KBM-7 (cell line): ENCODE results near the gene LDLRAD4.

Source experiments
- DNase-seq: peaks from one replicate; pipeline ENCODE4 v3.0.0-alpha.2; 2015
- in situ Hi-C: fragments of 300-500 bp; cut with MboI; formaldehyde crosslinking; loops from 2 replicates; pipeline ENCODE4 v1.14.3; 2020; ENCODE audit warnings: low sequenced_read_pairs, low pct_unique_long_range_greater_than_20kb, mixed read lengths

LDLRAD4 gene

DNA sequence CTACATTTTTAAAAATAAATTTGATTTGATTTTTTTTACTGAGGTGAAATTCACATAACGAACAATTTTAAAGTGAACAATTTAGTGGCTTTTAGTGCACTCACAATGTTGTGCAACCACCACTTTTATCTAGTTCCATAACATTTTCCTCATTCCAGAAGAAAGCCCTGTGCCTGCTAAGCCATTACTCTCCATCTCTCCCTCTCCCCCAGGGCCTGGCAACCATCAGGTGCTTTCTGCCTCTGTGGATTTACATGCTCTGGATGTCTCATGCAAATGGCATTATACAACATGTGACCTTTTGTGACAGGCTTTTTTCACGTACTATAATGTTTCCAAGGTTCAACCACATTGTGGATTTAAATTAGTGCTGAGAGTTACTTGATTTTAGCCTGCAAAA, 19.9 kb upstream of the LDLRAD4 start:
- DNase-seq = no peak
- in situ Hi-C loops = no loop called here

DNA sequence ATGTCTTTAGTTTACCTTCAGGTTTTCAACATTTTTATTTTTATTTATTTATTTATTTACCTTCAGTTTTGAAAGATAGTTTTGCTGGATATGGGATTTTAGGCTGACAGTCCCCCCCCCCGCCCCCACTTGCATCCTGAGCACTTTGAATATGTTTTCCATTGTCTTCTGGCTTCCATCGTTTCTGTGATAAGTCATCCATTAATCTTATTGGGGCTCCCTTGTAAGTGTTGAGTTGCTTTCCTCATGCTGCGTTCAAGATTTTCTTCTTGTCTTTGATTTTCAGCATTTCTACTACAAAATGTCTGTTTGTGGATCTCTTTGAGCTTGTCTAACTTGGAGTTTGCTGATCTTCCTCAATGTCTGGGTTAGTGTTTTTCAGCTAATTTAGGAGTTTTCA, 19.4 kb upstream of the LDLRAD4 start:
- DNase-seq = no peak
- in situ Hi-C loops = no loop called here

DNA sequence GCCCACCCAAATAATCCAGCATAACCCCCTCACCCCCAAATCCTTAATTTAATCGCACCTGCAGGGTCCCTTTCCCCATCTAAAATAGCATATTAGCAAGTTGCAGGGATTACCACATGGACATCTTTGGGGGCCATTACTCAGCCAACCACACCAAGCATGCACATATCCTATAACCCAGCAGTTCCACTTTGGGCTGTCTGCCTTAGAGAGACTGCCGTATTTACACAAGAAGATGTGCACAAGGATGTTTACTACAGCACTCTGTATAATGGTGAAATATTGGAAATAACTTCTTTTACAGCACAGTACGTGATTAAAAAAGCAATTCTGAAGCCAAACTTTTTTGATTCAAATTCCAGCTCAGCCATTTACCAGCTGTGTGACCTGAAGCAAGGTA, 17.3 kb upstream of the LDLRAD4 start:
- in situ Hi-C loops = no loop called here

DNA sequence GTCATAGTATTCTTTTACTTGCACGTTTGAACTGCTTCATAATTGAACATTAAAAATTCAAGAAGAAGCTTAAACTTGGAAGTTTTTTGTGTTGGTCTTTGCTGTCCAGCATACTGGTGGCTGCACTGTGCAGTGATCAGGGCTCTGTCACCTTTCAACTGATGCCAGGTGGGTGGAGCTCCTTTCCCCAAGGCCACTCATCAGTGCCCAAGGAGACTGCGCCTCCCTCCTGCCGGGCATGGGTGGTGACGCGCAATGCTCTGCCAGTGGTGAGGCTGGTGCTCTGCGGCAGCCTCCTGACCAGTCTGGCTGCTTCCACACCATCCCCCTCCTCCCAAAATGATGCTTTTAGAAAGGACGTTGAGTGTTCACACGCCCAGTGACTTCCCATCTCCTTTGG, 16.0 kb upstream of the LDLRAD4 start:
- in situ Hi-C loops = no loop called here
- DNase-seq = no peak

More for the DNA sequence above, 17.3 kb upstream of the LDLRAD4 start:
- no peak for DNase-seq

DNA sequence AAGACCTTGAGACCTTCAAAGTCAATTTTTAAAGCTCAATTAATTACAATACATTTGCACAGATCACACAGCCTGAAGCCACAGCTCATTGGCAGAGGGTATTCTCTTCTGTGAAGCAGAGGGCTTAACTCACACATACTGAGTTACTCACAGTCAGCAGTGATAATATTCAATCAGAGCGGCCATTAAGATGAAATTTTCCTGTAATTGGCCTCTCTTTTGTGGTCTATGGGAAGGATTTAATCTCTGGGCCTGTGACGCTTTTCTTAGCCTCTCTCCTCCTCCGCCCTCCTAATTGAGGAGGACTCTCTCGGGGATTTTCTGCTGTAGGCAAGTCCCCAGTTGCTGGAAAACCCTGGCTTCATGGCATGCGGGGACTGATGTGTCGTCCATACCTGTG, 12.3 kb upstream of the LDLRAD4 start:
- no peak for DNase-seq
- in situ Hi-C loops = no loop called here

DNA sequence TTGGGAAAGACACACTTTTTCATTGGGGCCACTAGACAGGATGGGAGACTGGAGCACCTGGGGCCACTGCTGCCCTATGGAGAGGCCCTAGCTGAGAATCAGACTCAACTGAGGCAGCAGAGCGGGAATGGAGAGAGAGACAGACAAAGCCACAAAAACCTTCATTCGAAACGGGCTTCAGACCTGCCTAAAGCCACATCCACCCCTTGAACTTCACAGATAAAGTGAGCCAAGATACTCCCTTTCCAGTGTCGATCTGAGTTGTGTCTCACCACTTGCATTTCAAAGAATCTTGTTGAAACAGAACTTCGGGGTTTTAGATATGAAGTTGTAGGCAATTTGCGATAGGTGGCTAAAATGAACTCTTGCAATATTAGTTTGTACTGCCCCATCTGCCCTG, 11.3 kb upstream of the LDLRAD4 start:
- DNase-seq = no peak
- in situ Hi-C loops = no loop called here

DNA sequence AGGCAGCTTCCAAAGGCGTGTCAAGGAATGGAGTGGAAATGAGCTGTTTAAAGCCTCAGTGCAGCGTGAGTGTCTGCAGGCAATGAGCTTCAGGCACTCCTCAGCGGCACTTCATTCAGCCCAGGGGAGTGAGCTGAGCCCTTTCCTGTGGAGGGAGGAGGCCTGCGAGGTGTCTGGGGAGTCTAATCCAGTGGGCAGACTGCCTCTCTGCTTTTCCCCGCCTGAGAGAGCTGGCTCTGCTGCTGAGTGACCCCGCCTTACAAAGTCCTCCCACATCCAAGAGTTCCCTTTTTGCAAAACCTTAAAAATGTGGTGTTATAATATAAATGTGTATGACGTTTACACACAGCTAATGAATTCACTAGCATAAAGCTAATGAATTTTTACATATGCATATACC, 7.0 kb upstream of the LDLRAD4 start:
- in situ Hi-C loops = no loop called here

DNA sequence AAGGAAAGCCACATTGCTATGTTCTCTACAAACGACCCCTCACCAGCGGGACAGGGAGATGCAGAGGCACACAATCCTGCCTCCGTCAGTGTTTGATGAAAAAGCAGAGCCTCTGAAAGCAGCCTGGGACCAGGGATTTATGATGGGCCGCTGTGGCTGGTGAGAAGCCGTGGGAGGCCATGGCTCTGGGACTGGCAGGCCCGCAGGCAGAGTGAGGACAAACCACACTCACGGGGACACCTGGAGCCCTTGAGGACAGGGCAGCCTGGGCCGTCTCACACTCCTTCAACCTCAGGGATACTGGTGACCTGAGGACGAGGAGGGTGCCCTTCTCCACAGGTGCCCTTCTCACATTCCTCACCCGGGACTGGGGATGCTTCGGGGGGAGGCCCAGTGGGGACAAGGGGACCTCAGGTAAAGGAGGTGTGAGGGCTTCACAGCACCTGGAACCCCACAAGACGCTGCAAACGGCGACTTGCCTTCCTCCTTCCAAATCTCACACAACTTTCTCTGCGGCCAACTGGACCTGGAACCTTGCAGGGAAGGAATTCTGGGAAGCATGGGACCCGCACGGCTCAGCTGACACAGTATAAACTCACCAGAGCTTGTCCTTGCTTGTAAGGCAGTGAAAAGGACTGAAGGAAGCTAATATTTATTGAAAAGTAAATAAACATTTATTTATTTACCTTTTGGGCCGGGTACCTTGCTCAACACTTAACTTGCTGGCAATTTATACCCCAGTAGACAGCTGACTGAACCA, 5.3 kb upstream of the LDLRAD4 start:
- DNase-seq = no peak
- in situ Hi-C loops = no loop called here

More for the DNA sequence above, 7.0 kb upstream of the LDLRAD4 start:
- DNase-seq = peak; percentile 78

DNA sequence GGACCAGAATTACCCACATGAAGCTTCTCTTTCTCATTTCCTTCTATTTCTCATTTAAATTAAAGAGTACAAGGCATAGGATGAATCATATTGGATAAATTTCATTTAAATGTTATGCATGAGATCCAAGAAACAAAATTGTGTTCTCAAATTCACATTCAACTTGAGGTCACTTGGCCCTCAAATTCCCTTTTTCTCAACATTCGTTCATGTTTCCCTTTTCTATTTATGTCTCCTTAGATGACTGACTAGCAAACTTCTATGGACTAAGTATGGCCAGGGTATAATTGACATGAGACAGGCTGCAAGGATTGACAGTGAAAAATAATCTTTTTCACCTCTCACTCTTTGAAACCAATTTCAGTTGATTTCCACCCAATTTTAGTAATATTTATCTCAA, 4.0 kb upstream of the LDLRAD4 start:
- in situ Hi-C loops = no loop called here
- no peak for DNase-seq

DNA sequence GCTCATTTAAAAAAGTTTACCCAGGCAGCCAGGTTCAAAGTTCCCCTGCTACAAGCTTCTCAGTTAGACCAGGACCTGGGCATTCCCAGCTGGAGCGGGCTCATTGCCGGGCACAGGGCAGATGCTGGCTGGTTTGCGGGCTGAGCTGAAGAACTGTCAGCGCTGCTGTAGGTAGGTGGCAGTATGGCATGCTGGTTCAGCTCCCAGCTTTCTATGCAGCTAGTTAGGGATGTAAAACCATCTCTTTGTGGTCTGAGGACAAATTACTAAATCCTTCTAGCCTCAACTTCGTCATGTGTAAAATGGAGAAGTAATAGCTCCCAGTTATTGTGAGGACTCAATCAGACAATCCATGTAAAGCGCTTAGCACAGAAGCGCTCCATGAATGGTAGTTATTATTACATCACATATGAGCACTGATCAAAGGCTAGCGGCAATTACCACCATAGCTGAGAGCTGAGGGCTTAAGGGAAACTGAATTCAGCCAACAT, 2.4 kb upstream of the LDLRAD4 start:
- DNase-seq = peak; percentile 85
- in situ Hi-C loops = no loop called here

DNA sequence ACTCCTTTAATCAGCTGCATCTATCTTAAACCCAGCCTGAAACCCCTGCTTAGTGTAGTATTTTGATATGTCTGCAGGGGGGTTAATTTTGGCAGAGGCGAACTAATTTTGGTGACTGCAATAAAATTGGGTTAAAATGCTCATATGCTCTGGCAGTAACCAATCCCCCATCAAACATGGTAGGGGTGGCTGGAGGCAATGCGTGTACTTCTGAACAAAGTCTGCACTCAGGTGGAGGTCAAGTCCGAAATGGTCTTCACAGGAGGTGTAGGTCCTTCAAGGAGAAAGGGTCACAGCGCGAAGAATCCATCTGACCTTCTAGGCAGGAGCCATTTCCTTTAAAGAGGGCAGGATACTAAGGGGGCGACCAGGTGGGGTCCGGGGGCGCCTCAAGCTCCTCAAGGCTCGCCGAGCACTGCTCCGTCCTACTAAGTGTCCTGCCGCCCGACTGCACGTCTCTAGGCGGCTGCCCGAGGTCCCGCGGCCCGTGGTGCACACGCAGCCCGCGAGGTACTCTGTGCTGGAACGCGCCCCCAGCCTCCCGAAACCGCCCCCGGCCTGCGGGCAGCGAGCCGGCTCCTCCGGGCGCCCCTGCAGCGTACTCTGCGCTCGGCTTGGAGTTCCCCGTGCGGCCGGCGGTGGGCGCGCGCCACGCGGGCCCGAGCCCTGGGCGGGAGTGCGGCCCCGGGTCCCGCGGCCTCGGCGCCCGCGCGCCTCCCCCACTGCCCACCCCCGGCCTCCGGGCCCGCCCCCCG, 1.7 kb upstream of the LDLRAD4 start:
- peak; percentile 35 for DNase-seq
- in situ Hi-C loops = no loop called here

DNA sequence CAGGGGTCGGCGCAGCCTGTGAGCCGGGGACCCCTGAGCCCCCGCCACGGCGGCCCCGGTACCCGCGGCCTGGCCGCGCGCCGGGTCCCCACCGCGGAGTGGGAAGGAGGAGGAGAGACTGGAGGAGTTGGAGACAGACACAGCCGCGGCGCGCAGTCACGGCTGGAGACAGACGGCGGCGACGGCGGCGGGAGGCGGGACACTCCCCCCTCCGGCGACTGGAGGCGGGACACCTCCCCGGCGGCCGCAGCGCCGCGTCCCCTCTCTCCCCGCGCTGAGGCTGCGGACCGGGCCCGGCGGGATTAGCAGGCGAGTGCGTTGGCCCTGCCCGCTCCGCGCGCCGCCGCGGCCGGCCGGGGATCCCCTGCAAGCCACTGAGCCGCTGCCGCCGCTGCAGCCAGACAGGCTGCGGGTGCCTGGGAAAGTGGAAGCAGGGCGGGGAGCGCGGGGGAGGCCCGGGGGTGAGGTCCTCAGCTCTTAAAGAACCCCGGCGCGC, 1.0 kb upstream of the LDLRAD4 start:
- DNase-seq = peak; percentile 67
- in situ Hi-C loops = no loop called here

DNA sequence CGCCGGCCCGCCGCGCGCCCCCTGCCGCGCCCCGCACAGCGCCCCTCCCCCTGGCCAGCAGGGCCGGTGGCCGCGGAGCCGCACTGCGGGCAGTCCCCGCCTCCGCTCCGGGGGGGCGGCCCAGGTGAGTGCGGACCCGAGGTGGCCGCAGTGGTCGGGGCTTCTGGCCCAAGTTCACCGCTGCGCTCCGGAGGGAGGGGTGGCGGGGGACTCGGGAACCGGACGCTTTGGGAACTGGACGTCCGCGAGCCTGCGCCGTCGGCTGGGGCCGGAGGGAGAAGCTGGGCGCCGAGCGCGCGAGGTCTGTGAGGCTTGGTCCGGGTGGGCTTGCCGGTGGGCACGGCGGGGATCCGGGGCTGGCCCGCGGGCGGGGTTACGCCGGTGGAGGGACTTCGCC, 591 bp upstream of the LDLRAD4 start:
- DNase-seq = no peak
- in situ Hi-C loops = no loop called here

DNA sequence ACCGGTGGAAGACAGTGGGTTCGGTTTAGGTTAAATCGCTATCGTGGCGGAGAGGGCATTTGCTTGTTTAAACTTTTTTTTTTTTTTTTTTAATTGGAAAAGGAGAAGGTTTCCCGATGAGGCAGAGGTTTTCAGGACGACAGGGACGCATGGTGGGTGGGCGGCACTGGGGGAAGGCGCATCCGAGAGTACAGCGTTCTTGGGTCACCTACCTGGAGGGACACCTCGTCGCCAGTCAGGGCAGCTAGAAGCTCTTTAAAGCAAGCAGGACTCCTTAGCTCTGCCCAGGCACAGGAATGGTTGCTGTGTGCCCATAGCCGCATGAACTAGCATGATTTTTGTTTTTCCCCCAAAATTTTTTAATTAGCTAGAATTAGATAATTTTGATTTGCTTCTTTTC, 437 bp downstream of the LDLRAD4 start:
- in situ Hi-C loops = no loop called here
- no peak for DNase-seq

DNA sequence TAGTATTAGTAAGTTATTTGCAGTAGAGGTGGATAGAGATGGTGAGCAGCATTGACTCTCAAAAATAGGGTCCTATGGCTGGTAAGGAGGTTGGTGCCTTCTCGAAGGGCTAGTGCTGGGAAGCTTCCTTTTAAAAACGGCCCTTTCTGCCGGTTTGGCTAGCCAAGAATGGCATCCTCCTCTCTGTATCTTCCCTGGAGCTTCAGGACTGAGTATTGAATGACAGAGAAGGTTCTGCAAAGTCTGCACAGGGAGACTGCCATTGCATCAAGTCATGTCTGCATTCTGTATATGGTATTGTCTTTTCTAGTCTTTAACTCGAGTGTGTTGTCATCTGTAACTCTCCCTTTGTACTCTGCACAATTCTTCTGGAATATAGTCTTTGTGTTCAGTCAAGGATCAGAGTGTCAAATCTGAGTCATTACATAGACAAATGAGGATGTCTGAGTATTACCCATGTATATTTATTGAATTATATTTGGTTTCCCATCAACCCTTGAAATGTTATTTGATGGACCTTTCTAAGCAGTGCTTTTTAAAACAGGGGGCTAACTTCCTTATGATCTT, 1.1 kb downstream of the LDLRAD4 start:
- in situ Hi-C loops = no loop called here
- DNase-seq = no peak

DNA sequence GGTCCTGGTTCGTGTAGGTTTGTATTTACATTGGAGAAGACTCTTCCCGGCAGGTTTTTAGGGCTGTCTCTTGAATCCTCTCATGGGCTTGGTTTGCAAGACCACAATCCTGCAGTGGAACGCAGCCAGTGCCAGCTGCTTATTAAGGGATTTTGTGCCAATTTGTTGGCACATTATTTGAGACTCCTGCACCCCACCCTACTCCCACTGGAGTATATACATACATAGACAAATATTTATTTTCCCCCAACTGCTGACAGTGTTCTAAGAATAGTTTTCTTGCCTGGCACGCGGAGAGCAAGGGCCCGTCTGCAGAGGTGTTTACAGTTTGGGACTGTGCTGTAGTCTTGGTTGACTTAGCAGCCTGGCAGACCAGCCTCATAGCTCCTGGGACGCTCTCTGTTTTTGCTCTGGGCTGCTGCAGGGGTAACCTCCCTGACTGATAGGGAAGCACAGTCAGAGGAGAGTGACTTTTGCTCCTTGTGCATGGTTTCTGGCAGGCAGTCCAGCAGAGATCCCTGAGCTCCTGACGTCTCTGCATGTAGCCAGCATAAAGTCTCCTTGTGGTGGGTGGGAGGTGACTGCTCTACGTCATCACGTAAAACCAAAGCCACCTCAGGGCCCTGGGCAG, 1.9 kb downstream of the LDLRAD4 start:
- in situ Hi-C loops = no loop called here
- DNase-seq = no peak

DNA sequence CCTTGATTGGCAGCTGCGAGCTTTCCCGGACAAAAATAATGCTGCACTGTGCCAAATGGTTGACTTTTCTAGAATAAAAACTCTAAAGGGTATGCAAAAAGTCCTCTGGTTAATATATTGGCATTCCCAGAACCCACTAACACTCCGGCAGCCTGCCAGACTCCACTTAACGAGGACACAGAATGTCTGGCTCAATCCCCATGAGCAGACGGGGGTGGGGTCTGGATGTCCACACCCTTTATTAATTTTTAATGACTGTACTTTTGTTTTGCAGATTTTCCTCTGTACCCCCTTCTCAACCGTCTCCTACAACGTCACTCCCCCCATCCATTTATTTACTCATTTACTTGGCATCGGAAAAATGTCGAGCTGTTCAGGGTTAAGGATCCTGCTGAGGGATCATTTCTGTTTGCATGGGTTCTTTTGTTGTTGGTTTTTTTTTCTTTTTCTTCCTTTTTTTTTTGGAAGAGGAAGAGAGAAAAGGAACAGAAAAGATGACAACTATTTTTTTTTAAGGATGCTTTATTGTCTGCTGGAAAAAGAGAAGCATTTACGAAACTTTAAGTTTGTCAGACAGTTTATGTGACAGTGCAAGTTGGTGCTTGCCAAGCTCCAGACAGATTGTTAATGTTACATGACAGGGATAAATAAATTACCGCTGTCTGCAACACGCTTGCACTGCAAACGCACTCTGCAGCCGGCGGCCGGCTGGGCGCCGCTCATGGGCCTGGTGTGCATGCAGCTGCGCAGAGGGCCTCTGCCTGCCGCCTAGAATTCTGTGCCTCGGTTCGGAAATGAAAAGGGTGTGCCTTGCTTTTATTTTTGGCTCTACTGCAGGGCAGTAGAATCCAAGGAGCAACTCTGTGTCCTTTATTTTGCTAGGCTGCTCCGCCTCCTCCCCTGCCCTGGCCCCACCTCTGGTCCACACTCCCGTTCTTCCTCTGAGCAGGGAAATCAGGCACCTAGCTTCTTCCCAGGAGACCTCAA, 3.6 kb downstream of the LDLRAD4 start:
- no peak for DNase-seq
- in situ Hi-C loops = no loop called here

DNA sequence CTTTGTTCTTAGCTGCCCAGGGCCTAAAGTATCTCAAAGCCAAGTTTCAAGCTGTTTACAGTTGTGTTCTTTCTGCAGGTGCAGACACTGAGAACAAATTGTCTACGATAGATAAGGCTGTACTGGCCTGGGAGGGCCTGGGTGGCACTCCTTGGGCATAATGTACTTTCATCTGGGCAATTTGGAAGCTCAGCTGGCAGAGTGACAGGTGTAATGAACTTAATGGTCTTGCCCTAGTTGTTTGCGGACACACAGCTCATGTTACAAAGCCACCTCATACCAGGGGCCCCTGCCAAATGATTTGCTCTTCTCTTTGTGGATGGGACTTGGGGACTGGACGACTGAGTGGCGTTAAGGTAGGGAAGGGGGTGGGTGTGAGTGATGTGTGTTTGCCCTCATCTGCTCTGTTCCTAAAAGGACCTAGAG, 4.3 kb downstream of the LDLRAD4 start:
- in situ Hi-C loops = no loop called here
- no peak for DNase-seq
